Fibroblast of skin of scalp (primary cell): ENCODE data around the gene SIMC1.

Experiments
- DNase-seq: peaks from one replicate; pipeline ENCODE4 v3.0.0-alpha.2; 2013

Gene SIMC1

GRCh38 chr5:176317534-176318374, 79.5 kb downstream of the SIMC1 start:
- no peak for DNase-seq

GRCh38 chr5:176319827-176320554, 81.8 kb downstream of the SIMC1 start:
- DNase-seq: no peak

GRCh38 chr5:176320577-176320976, 82.4 kb downstream of the SIMC1 start:
- no peak for DNase-seq

- DNase-seq: no peak
These were observed 96.0 kb downstream of the SIMC1 start for GRCh38 chr5:176334031-176334770.

GRCh38 chr5:176337913-176338312, 99.7 kb downstream of the SIMC1 start:
- no peak for DNase-seq

- DNase-seq: no peak
These were observed 101.1 kb downstream of the SIMC1 start for GRCh38 chr5:176339304-176339703.

- no peak for DNase-seq
These were observed 103.3 kb downstream of the SIMC1 start for GRCh38 chr5:176341325-176342157.

- DNase-seq: no peak
These were observed 103.9 kb downstream of the SIMC1 start for GRCh38 chr5:176342158-176342483.

GRCh38 chr5:176342766-176343458, 104.7 kb downstream of the SIMC1 start:
- DNase-seq: no peak

- DNase-seq: no peak
These were observed 112.2 kb downstream of the SIMC1 start for GRCh38 chr5:176350416-176350815.

GRCh38 chr5:176352116-176352878, 114.1 kb downstream of the SIMC1 start:
- DNase-seq: no peak

- no peak for DNase-seq
These were observed 115.3 kb downstream of the SIMC1 start for GRCh38 chr5:176353533-176353932.

GRCh38 chr5:176355400-176356178, 117.4 kb downstream of the SIMC1 start:
- no peak for DNase-seq

- no peak for DNase-seq
These were observed 117.9 kb downstream of the SIMC1 start for GRCh38 chr5:176356179-176356566.

GRCh38 chr5:176359658-176360057, 121.4 kb downstream of the SIMC1 start:
- DNase-seq: no peak

- peak; percentile 1 for DNase-seq
These were observed 122.7 kb downstream of the SIMC1 start for GRCh38 chr5:176360894-176361436.

GRCh38 chr5:176361437-176362232, 123.4 kb downstream of the SIMC1 start, which contains the start of gene KIAA1191:
KIAA1191 (minus strand) TSS chr5:176361764; CDS start chr5:176359508, 2,256 bp downstream.
- DNase-seq: peak; percentile 90

- DNase-seq: no peak
These were observed 123.9 kb downstream of the SIMC1 start for GRCh38 chr5:176362233-176362490.

- DNase-seq: no peak
These were observed 126.6 kb downstream of the SIMC1 start for GRCh38 chr5:176364765-176365350.
